H1 (cell line): ENCODE data around the gene UPB1. TPM values are rescaled to one million over a fixed set of nuclear protein-coding genes. Genes with fewer than 3 reads are reported as not detected.

Experiments
- BACH1 ChIP-seq: IDR thresholded peaks from 2 replicates; pipeline ENCODE4 v1.6.1; 2012; ENCODE audit warnings: low read length, improper control_type of control experiment
- CEBPB ChIP-seq: IDR thresholded peaks from 2 replicates; pipeline ENCODE4 v1.6.1; 2012; ENCODE audit warnings: low read depth, low read length
- CREB1 ChIP-seq: IDR thresholded peaks from 2 replicates; pipeline ENCODE4 v1.6.1; 2012; ENCODE audit warnings: inconsistent platforms
- CTCF ChIP-seq, 3 experiments: IDR thresholded peaks; 1 replicate in 2 of 3; 2 replicates in 1 of 3; pipeline versions ENCODE4 v1.5.1 to v1.6.1; 2011; ENCODE audit warnings: low read length in 3 of 3, mild to moderate bottlenecking in 3 of 3, inconsistent platforms in 2 of 3, low read depth in 1 of 3, moderate library complexity in 1 of 3; ENCODE audit not compliant: insufficient read depth in 1 of 3; ENCODE audit errors: control extremely low read depth in 1 of 3
- POLR2A ChIP-seq, 2 experiments: IDR thresholded peaks; 1 replicate in 1 of 2; 2 replicates in 1 of 2; pipeline ENCODE4 v1.6.1; 2011; ENCODE audit warnings: low read depth in 2 of 2, low read length in 2 of 2, mild to moderate bottlenecking in 2 of 2; ENCODE audit errors: control extremely low read depth in 1 of 2
- RXRA ChIP-seq: IDR thresholded peaks from 2 replicates; pipeline ENCODE4 v1.6.1; 2011; ENCODE audit warnings: low read depth, mild to moderate bottlenecking, low read length, moderate library complexity; ENCODE audit not compliant: insufficient read depth
- SP2 ChIP-seq: IDR thresholded peaks from 2 replicates; pipeline ENCODE4 v1.6.1; 2012; ENCODE audit warnings: mild to moderate bottlenecking, low read length, inconsistent platforms
- polyA plus RNA-seq, 7 experiments: library from polyadenylated mRNA; depleted of rRNA in 3 of 7; stranded (reverse) in 5 of 7; unstranded in 2 of 7; fragments of >200 nt in 5 of 7; fragments of 200-250 nt in 2 of 7; gene quantifications; 1 replicate in 5 of 7; 2 replicates in 1 of 7; 4 replicates in 1 of 7; pipeline versions ENCODE4 v1.2.1 to v1.2.3, GENCODE V29; 2011 to 2013; ENCODE audit warnings: missing spikeins in 2 of 7, mixed read lengths in 2 of 7
- total RNA-seq: library from RNA; stranded (reverse); fragmentation: NEBNext Ultra II Directional; extraction: Animal tissue kit (Norgen Biotek cat#: 25700); gene quantifications from 2 replicates; pipeline ENCODE4 v1.2.1, GENCODE V29; 2021

The UPB1 gene
- total and polyA plus RNA-seq, 2 of the 8 experiments (the other 6 are each of a cell fraction or from before 2014, with no cell fraction given) = 0.09 TPM; not detected in 1

GRCh38 chr22:24564376-24565058, 69.4 kb downstream of the UPB1 start (continued):
- TF ChIP-seq BACH1 = no peak
- TF ChIP-seq CEBPB = no peak
- TF ChIP-seq CTCF (IDR thresholded peaks at IDR 0.05; ENCODE audit: control extremely low read depth in 1 of 3, insufficient read depth in 1 of 3, low read depth in 1 of 3, low read length in 3 of 3) = no peak
- TF ChIP-seq RXRA = no peak
- TF ChIP-seq SP2 = no peak
- no peak for TF ChIP-seq POLR2A (IDR thresholded peaks at IDR 0.05; ENCODE audit: control extremely low read depth in 1 of 2, low read depth in 2 of 2, low read length in 2 of 2)
- no peak for TF ChIP-seq CREB1
